DND-41 (cell line): ENCODE measurements around the gene CTDP1.
"Not testable (repeated sequence)": the region's sequence is repeated elsewhere in the genome, so short reads cannot be mapped to it uniquely, and the experiment has no call there.

Experiments
- ATAC-seq: fragments of 200-7000 bp; cut with Tn5 transposase; 3 replicates; pipeline ENCODE4 v1.9.1; 2021; ENCODE audit warnings: low read depth; ENCODE audit not compliant: insufficient read depth
- DNase-seq: peaks from one replicate; pipeline ENCODE4 v3.0.0-alpha.2; 2020
- H2AFZ ChIP-seq: 2 replicates; pipeline ENCODE4 v1.6.0; 2012; ENCODE audit warnings: low read depth, low read length
- H3K27ac ChIP-seq: 2 replicates; pipeline ENCODE4 v1.5.1; 2012; ENCODE audit warnings: low read length, inconsistent platforms
- H3K27me3 ChIP-seq: fragments of 200-600 bp; sonication (generic); 2 replicates; pipeline ENCODE4 v1.6.0; 2012; ENCODE audit warnings: low read length, mild to moderate bottlenecking, inconsistent platforms; ENCODE audit not compliant: insufficient read depth, poor library complexity
- H3K36me3 ChIP-seq: 2 replicates; pipeline ENCODE4 v1.5.1; 2012; ENCODE audit warnings: low read length, inconsistent platforms; ENCODE audit not compliant: insufficient read depth
- H3K4me1 ChIP-seq: 2 replicates; pipeline ENCODE4 v1.5.1; 2012; ENCODE audit warnings: mild to moderate bottlenecking, low read length; ENCODE audit not compliant: insufficient read depth
- H3K4me2 ChIP-seq: 2 replicates; pipeline ENCODE4 v1.6.0; 2012; ENCODE audit warnings: mild to moderate bottlenecking, moderate library complexity, low read length, inconsistent platforms; ENCODE audit not compliant: insufficient read depth
- H3K4me3 ChIP-seq, 2 experiments: fragments of 200-600 bp in 1 of 2; shearing (Covaris generic) in 1 of 2; 2 replicates each; pipeline ENCODE4 v1.5.1; 2012 to 2016; ENCODE audit warnings: inconsistent platforms in 2 of 2, low read length in 2 of 2, mild to moderate bottlenecking in 2 of 2, low read depth in 1 of 2, moderate library complexity in 1 of 2
- H3K79me2 ChIP-seq: 2 replicates; pipeline ENCODE4 v1.6.0; 2012; ENCODE audit warnings: low read length, inconsistent platforms; ENCODE audit not compliant: insufficient read depth
- H3K9ac ChIP-seq: 2 replicates; pipeline ENCODE4 v1.6.0; 2012; ENCODE audit warnings: low read depth, mild to moderate bottlenecking, inconsistent platforms, low read length, moderate library complexity
- H3K9me3 ChIP-seq: 2 replicates; pipeline ENCODE4 v1.5.1; 2012; ENCODE audit warnings: low read length, moderate library complexity, mild to moderate bottlenecking, inconsistent platforms; ENCODE audit not compliant: insufficient read depth, severe bottlenecking
- H4K20me1 ChIP-seq: 2 replicates; pipeline ENCODE4 v1.6.0; 2012; ENCODE audit warnings: low read length; ENCODE audit not compliant: insufficient read depth
- EZH2 ChIP-seq: IDR thresholded peaks from 3 replicates; pipeline ENCODE4 v1.6.1; 2012; ENCODE audit warnings: borderline replicate concordance, low read depth, mild to moderate bottlenecking, moderate library complexity, low read length, inconsistent platforms; ENCODE audit not compliant: severe bottlenecking
- TF ChIP-seq, protein P1 (sequence below): IDR thresholded peaks from 2 replicates; pipeline ENCODE4 v1.5.1; 2012; ENCODE audit warnings: borderline replicate concordance, low read length, moderate library complexity, mild to moderate bottlenecking; ENCODE audit not compliant: poor library complexity, severe bottlenecking; ENCODE audit errors: extremely low read depth

CTDP1 gene

DNA sequence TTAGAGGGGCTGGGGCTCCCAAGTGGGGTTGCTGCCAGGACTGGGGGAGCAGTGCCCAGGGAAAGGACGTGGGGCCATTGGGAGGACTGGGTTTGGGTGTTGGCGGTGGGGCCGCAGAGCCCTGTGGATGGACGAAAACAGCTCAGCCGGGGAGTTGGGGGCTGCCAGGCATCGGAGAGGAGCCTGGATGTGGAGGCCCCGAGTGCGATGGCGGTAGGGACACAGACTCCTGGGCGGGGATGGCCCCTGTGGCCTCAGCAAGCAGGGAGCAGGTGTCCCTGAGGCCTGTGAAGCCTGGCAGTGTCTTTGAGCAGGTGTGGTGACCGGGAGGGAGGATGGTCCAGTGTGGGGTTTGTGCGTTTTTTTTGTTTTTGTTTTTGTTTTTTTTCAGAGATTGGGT, 13.3 kb downstream of the CTDP1 start:
- DNase-seq: no peak
- peaks cover 83% of the 10 kb centered on the region for H4K20me1 ChIP-seq

DNA sequence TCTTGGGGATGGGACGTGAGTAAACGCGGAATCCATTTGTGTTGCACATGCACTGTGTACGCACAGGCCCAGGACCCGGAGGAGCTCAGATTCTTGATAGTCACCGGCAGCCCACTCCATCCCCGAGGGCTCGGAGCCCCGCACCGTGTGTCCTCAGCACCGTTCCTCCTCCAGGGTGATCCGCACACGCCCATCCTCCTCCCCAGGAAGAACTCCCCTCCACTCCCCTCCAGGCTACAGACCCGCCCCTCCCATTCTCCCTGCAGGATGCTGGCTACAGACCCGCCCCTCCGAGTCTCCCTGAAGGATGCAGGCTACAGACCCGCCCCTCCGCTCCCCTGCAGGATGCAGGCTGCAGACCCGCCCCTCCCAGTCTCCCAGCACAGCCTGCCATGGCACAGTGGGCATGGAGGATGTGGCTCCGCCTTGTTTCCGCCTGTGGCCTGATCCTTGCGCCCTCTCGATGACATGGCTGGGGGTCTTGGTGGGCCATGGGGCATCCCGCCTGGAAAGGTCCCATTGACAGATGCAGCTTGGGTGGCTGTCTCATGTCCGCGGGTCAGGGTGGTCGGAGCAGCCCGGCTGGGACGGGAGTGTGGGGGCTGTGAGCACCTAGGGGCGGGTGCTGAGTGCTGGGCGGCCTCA, 14.1 kb downstream of the CTDP1 start:
- H3K79me2 ChIP-seq: peaks cover 75% of the 10 kb centered on the region
- H3K9me3 ChIP-seq: no peaks in the 10 kb centered on the region
- peaks cover 46% of the 10 kb centered on the region for H3K36me3 ChIP-seq
- H3K9ac ChIP-seq: no peak overlapping the region
- peaks cover 85% of the 10 kb centered on the region for H4K20me1 ChIP-seq
- no peak overlapping the region for H3K4me3 ChIP-seq
- TF ChIP-seq EZH2: no peak
- TF ChIP-seq, protein P1, sequence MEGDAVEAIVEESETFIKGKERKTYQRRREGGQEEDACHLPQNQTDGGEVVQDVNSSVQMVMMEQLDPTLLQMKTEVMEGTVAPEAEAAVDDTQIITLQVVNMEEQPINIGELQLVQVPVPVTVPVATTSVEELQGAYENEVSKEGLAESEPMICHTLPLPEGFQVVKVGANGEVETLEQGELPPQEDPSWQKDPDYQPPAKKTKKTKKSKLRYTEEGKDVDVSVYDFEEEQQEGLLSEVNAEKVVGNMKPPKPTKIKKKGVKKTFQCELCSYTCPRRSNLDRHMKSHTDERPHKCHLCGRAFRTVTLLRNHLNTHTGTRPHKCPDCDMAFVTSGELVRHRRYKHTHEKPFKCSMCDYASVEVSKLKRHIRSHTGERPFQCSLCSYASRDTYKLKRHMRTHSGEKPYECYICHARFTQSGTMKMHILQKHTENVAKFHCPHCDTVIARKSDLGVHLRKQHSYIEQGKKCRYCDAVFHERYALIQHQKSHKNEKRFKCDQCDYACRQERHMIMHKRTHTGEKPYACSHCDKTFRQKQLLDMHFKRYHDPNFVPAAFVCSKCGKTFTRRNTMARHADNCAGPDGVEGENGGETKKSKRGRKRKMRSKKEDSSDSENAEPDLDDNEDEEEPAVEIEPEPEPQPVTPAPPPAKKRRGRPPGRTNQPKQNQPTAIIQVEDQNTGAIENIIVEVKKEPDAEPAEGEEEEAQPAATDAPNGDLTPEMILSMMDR: no peak
- no peaks in the 10 kb centered on the region for H3K27me3 ChIP-seq
- no peaks in the 10 kb centered on the region for H3K4me1 ChIP-seq
- no peak for DNase-seq
- ATAC-seq: no peak
- H2AFZ ChIP-seq: no peak overlapping the region
- no peak overlapping the region for H3K27ac ChIP-seq
- H3K4me2 ChIP-seq: no peak overlapping the region

More for the DNA sequence above, 13.3 kb downstream of the CTDP1 start:
- peaks cover 74% of the 10 kb centered on the region for H3K79me2 ChIP-seq
- no peaks in the 10 kb centered on the region for H3K27me3 ChIP-seq
- no peak for TF ChIP-seq EZH2
- TF ChIP-seq, protein P1: no peak
- no peak overlapping the region for H3K9ac ChIP-seq
- H3K4me1 ChIP-seq: no peaks in the 10 kb centered on the region
- no peak overlapping the region for H3K4me2 ChIP-seq
- H3K9me3 ChIP-seq: no peaks in the 10 kb centered on the region
- no peak for ATAC-seq
- H3K27ac ChIP-seq: no peak overlapping the region
- no peak overlapping the region for H2AFZ ChIP-seq
- H3K4me3 ChIP-seq: no peak overlapping the region
- H3K36me3 ChIP-seq: peaks cover 38% of the 10 kb centered on the region

DNA sequence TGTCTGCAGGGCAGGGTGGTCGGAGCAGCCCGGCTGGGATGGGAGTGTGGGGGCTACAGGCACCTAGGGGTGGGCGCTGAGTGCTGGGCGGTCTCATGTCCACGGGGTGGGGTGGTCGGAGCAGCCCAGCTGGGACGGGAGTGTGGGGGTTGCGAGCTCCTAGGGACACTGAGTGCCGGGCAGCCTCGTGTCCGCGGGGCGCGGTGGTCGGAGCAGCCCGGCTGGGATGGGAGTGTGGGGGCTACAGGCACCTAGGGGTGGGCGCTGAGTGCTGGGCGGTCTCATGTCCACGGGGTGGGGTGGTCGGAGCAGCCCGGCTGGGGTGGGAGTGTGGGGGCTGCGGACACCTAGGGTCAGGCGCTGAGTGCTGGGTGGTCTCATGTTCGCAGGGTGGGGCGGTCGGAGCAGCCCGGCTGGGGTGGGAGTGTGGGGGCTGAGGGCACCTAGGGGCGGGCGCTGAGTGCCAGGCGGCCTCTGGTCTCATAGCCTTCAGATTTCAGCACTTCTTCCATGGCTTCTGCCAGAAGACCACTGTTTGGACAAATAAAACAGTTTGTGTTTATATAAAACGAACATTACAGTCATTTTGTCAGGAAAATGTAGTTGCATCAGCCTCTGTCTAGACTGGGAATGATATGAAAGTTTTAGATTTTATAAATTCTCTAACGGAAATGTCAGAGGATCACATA, 14.7 kb downstream of the CTDP1 start:
- H2AFZ ChIP-seq, H3K9me3 ChIP-seq, DNase-seq, H3K4me2 ChIP-seq, H3K9ac ChIP-seq, H3K4me1 ChIP-seq, H3K27ac ChIP-seq, H3K27me3 ChIP-seq, ATAC-seq, H3K4me3 ChIP-seq: not testable (repeated sequence)
- peaks cover 80% of the 10 kb centered on the region for H4K20me1 ChIP-seq
- peaks cover 51% of the 10 kb centered on the region for H3K36me3 ChIP-seq
- peaks cover 68% of the 10 kb centered on the region for H3K79me2 ChIP-seq

DNA sequence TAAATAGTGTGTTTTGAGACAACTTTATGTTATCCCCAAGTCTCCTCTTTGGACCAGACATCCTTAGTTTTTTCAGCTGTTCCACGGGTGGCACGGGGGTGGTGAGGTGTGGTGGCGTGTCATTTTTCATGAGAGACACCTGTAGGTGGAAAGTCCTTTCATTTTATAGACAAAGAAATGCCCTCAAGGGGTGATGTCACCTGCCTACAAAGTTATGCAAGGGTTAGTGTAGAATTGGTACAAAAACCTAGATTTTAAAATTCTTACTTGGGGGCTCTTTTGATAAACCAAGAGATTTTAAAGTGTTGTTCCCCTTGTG, 15.3 kb downstream of the CTDP1 start:
- H3K9ac ChIP-seq: no peak overlapping the region
- H3K4me1 ChIP-seq: no peaks in the 10 kb centered on the region
- no peaks in the 10 kb centered on the region for H3K27me3 ChIP-seq
- DNase-seq: no peak
- H3K4me3 ChIP-seq: no peak overlapping the region
- H3K27ac ChIP-seq: no peak overlapping the region
- no peak overlapping the region for H3K4me2 ChIP-seq
- no peak overlapping the region for H2AFZ ChIP-seq
- H3K36me3 ChIP-seq: peaks cover 55% of the 10 kb centered on the region
- no peak for ATAC-seq
- H3K79me2 ChIP-seq: peaks cover 67% of the 10 kb centered on the region
- peaks cover 77% of the 10 kb centered on the region for H4K20me1 ChIP-seq
- H3K9me3 ChIP-seq: no peaks in the 10 kb centered on the region
- TF ChIP-seq, protein P1: no peak
- no peak for TF ChIP-seq EZH2
